HUDEP-2 (cell line): ENCODE data around the gene ITGB3BP.
A peak's percentile ranks its signal among the peaks of the same experiment; 100 is the strongest.
"Not testable (repeated sequence)": the region's sequence is repeated elsewhere in the genome, so short reads cannot be mapped to it uniquely, and the experiment has no call there.

ENCODE experiments used
- DNase-seq, 76 experiments: peaks; one replicate each; lab custom pipeline; 2025; ENCODE audit not compliant: unreplicated experiment in 76 of 76; lab: John Stamatoyannopoulos, UW

Gene ITGB3BP

GRCh38 chr1:63522891-63523728 lies at the start of gene ITGB3BP, which contains the start of gene EFCAB7:
TSS of gene ITGB3BP (minus strand) at chr1:63523225. CDS start at chr1:63523133, 92 bp downstream.
TSS of gene EFCAB7 (plus strand) at chr1:63523525. CDS start at chr1:63525573, 2,048 bp downstream.
- DNase-seq: peak; percentile 32 to 93 (median 78)

GRCh38 chr1:63572686-63573085 lies 49.7 kb upstream of the ITGB3BP start:
- DNase-seq: not testable (repeated sequence)

GRCh38 chr1:63569640-63570316 lies 46.8 kb upstream of the ITGB3BP start:
- DNase-seq: no peak

- DNase-seq: no peak
Measured at GRCh38 chr1:63569068-63569467, 46.0 kb upstream of the ITGB3BP start.

GRCh38 chr1:63563745-63564144 lies 40.7 kb upstream of the ITGB3BP start:
- no peak for DNase-seq

GRCh38 chr1:63559357-63559756 lies 36.3 kb upstream of the ITGB3BP start:
- no peak for DNase-seq

- DNase-seq: peak in 11 of 76 experiments; percentile 1 to 11 (median 4)
Measured at GRCh38 chr1:63557365-63557987, 34.5 kb upstream of the ITGB3BP start.

- DNase-seq: no peak
Measured at GRCh38 chr1:63555480-63555879, 32.5 kb upstream of the ITGB3BP start.

- DNase-seq: no peak
Measured at GRCh38 chr1:63548877-63549276, 25.9 kb upstream of the ITGB3BP start.

- DNase-seq: no peak
Measured at GRCh38 chr1:63548303-63548702, 25.3 kb upstream of the ITGB3BP start.

GRCh38 chr1:63547621-63548294 lies 24.7 kb upstream of the ITGB3BP start:
- no peak for DNase-seq

- DNase-seq: no peak
Measured at GRCh38 chr1:63545780-63546179, 22.8 kb upstream of the ITGB3BP start.

GRCh38 chr1:63537940-63538339 lies 14.9 kb upstream of the ITGB3BP start:
- no peak for DNase-seq

GRCh38 chr1:63537006-63537405 lies 14.0 kb upstream of the ITGB3BP start:
- DNase-seq: no peak

GRCh38 chr1:63534406-63534805 lies 11.4 kb upstream of the ITGB3BP start:
- no peak for DNase-seq

- no peak for DNase-seq
Measured at GRCh38 chr1:63533931-63534330, 10.9 kb upstream of the ITGB3BP start.

- no peak for DNase-seq
Measured at GRCh38 chr1:63532727-63533126, 9.7 kb upstream of the ITGB3BP start.

GRCh38 chr1:63524201-63524600 lies 1.2 kb upstream of the ITGB3BP start:
- DNase-seq: no peak

GRCh38 chr1:63523738-63524137 lies 713 bp upstream of the ITGB3BP start:
- DNase-seq: peak in 1 of 76 experiments; percentile 10

- no peak for DNase-seq
Measured at GRCh38 chr1:63516629-63517028, 6.4 kb downstream of the ITGB3BP start.

- no peak for DNase-seq
Measured at GRCh38 chr1:63512584-63512983, 10.4 kb downstream of the ITGB3BP start.
